ENCODE measurements around the gene CARMIL1. TPM values are rescaled to one million over a fixed set of nuclear protein-coding genes. Genes with fewer than 3 reads are reported as not detected.

CARMIL1 gene
- total and polyA plus RNA-seq, 11 donors, result 2.4 to 9.1 (median 5.3) TPM

GRCh38 chr6:25290306-25291060, 11.3 kb downstream of the CARMIL1 start:
- Histone ChIP-seq H3K4me1 (peaks cover 0 to 24% (median 0%) of the 10 kb centered on the region in 12 donors), H3K9me3 (no peaks in the 10 kb centered on the region), H3K4me3 (no peak overlapping the region), H3K27me3 (no peaks in the 10 kb centered on the region), H3K27ac (no peak overlapping the region), H3K36me3 (peaks cover 0 to 5% (median 0%) of the 10 kb centered on the region in 9 donors)
- 69 to 80% (median 77%) methylated on average over 5 of the region's 5 CpGs for WGBS, 4 donors
- intact Hi-C loops (cut with DNase I), result no loop called here
- ATAC-seq (no peak), DNase-seq (no peak)
- no peak for TF ChIP-seq POLR2A (IDR thresholded peaks at IDR 0.05)
- TF ChIP-seq, protein P1, sequence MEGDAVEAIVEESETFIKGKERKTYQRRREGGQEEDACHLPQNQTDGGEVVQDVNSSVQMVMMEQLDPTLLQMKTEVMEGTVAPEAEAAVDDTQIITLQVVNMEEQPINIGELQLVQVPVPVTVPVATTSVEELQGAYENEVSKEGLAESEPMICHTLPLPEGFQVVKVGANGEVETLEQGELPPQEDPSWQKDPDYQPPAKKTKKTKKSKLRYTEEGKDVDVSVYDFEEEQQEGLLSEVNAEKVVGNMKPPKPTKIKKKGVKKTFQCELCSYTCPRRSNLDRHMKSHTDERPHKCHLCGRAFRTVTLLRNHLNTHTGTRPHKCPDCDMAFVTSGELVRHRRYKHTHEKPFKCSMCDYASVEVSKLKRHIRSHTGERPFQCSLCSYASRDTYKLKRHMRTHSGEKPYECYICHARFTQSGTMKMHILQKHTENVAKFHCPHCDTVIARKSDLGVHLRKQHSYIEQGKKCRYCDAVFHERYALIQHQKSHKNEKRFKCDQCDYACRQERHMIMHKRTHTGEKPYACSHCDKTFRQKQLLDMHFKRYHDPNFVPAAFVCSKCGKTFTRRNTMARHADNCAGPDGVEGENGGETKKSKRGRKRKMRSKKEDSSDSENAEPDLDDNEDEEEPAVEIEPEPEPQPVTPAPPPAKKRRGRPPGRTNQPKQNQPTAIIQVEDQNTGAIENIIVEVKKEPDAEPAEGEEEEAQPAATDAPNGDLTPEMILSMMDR (IDR thresholded peaks at IDR 0.05), result no peak

DNA sequence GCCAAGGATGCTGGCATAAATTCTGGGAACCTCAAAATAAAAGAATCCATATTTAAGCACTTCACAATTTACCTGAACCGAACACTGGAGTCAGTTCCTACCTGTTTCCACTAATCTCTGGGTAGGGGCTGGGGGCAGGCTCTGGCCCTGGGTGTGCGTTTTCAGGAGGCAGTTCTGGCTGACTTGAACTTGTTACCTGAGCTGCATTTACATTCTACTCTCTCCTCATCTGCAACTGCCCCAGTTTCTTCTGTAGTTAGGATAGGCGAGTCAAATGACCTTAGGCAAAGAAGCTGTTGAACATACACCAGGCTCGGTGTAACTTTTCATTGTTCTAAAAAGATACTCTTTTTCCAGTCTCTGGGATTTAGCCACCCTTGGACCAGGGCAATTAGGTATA, 13.2 kb downstream of the CARMIL1 start:
- TF ChIP-seq, protein P1 (IDR thresholded peaks at IDR 0.05), result no peak
- TF ChIP-seq POLR2A (IDR thresholded peaks at IDR 0.05), result no peak
- no peak for ATAC-seq
- no peak for DNase-seq
- no peaks in the 10 kb centered on the region for H3K36me3 ChIP-seq
- peaks cover 0 to 36% (median 11%) of the 10 kb centered on the region in 12 donors for H3K4me1 ChIP-seq
- WGBS, 4 donors, result 87 to 92% (median 89%) methylated on average over 4 of the region's 4 CpGs
- H3K4me3 ChIP-seq, result no peak overlapping the region
- no peaks in the 10 kb centered on the region for H3K27me3 ChIP-seq
- H3K9me3 ChIP-seq, result no peaks in the 10 kb centered on the region
- intact Hi-C loops (cut with DNase I), result no loop called here
- no peak overlapping the region for H3K27ac ChIP-seq

- Histone ChIP-seq H3K36me3 (no peaks in the 10 kb centered on the region), H3K4me1 (peaks cover 0 to 43% (median 16%) of the 10 kb centered on the region in 12 donors), H3K27ac (peak overlapping the region in 9 of 12 donors; percentile 27 to 84 (median 57)), H3K9me3 (no peaks in the 10 kb centered on the region), H3K27me3 (no peaks in the 10 kb centered on the region), H3K4me3 (no peak overlapping the region)
- 40 to 78% (median 75%) methylated on average over 1 of the region's 1 CpG for WGBS, 4 donors
- ATAC-seq (peak in 1 of 4 donors; percentile 7), DNase-seq (no peak)
- no peak for TF ChIP-seq POLR2A (IDR thresholded peaks at IDR 0.05)
- TF ChIP-seq, protein P1 (IDR thresholded peaks at IDR 0.05), result no peak
- intact Hi-C loops (cut with DNase I), result no loop called here
These were observed 16.5 kb downstream of the CARMIL1 start for GRCh38 chr6:25295651-25296050.

DNA sequence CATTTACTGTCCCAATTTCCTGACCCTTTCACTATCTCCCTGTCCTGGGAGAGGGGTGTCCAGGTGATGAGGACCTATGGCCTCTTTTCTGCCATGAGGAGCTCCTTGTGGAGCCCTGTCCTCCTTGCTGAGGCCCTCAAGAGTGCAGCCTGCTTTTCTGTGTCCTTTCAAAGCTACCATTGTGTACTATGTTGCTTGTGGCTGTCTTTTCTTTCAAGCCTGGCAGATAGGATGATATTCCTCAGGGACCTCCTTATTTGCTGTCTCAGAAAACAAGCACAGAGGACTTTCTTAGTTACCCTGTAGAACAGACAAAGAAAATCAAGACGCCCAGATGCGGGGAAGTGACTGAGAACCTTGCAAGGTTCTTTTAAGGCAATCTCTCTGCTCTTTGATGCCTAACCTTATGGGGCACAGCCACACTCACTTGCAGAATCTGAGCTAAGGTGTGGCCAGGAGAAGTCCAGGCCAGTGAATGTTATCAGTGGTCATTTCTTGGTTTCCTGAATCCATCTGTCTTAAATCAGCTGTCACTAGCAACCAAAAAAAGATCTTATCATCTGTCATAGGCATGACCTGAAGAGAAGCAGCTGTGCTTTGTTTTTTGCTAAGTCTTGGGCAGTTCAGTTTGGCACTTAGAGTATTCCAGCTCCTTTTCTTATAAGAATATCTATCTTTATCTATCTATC, 17.2 kb downstream of the CARMIL1 start:
- no peaks in the 10 kb centered on the region for H3K9me3 ChIP-seq
- ATAC-seq (peak in 2 of 4 donors; percentile 35 to 57), DNase-seq (no peak)
- H3K4me3 ChIP-seq, result no peak overlapping the region
- no peaks in the 10 kb centered on the region for H3K36me3 ChIP-seq
- WGBS, 4 donors, result 50 to 73% (median 64%) methylated on average over 2 of the region's 2 CpGs
- TF ChIP-seq, protein P1 (IDR thresholded peaks at IDR 0.05), result no peak
- TF ChIP-seq POLR2A (IDR thresholded peaks at IDR 0.05), result no peak
- intact Hi-C loops (cut with DNase I), result no loop called here
- H3K4me1 ChIP-seq, result peaks cover 0 to 49% (median 18%) of the 10 kb centered on the region in 12 donors
- H3K27me3 ChIP-seq, result no peaks in the 10 kb centered on the region
- peak overlapping the region; percentile 22 to 84 (median 54) for H3K27ac ChIP-seq

Data from heart left ventricle (tissue), 16 donors.